Ovary (tissue), 9 donors: ENCODE results near the gene LRP11. TPM values are rescaled to one million over a fixed set of nuclear protein-coding genes. Genes with fewer than 3 reads are reported as not detected.

Source experiments
- DNase-seq, 5 donors: peaks; one replicate each; pipeline ENCODE4 v3.0.0-alpha.2; 2019 to 2020
- H3K27ac ChIP-seq, 2 donors: fragments of 200-600 bp; one replicate each; pipeline versions ENCODE4 v1.5.1 to v1.8.0; 2019 to 2022
- H3K27me3 ChIP-seq: fragments of 200-600 bp; one replicate; pipeline ENCODE4 v1.8.0; 2022
- H3K36me3 ChIP-seq: fragments of 200-600 bp; sonication (generic); one replicate; pipeline ENCODE4 v1.5.1; 2019
- H3K4me1 ChIP-seq: one replicate; pipeline ENCODE4 v1.8.1; 2013; ENCODE audit warnings: mild to moderate bottlenecking, moderate library complexity; ENCODE audit not compliant: insufficient read depth
- H3K4me3 ChIP-seq: fragments of 200-600 bp; sonication (generic); one replicate; pipeline ENCODE4 v1.5.1; 2017
- H3K9me3 ChIP-seq, 2 donors: fragments of 200-600 bp in 1 of 2; sonication (generic) in 1 of 2; one replicate each; pipeline versions ENCODE4 v1.5.1 to v1.8.1; 2013 to 2019; ENCODE audit warnings: mild to moderate bottlenecking in 1 of 2, moderate library complexity in 1 of 2
- EP300 ChIP-seq: sonication (generic); formaldehyde crosslinking; IDR thresholded peaks from one replicate; pipeline ENCODE4 v1.6.1; 2017; ENCODE audit warnings: antibody characterized with exemption
- POLR2A ChIP-seq: fragments of 450-650 bp; IDR thresholded peaks from one replicate; pipeline ENCODE4 v1.6.1; 2017; ENCODE audit warnings: antibody characterized with exemption, mild to moderate bottlenecking, moderate library complexity
- WGBS, 3 donors: extraction: QIAGEN DNeasy Blood & Tissue Kit in 1 of 3; methylation state at CpG; one replicate each; pipeline versions ENCODE4 v1.1.5 to v1.1.7; 2013 to 2017; 5-methylcytosine and 5-hydroxymethylcytosine counted together
- intact Hi-C, 4 donors: fragments of 100-400 bp; cut with DNase I; formaldehyde crosslinking; loops; one replicate each; pipeline versions ENCODE4 v1.11.0 to v1.15.1; 2022 to 2023
- polyA plus RNA-seq, 2 donors: library from polyadenylated mRNA; stranded (reverse); fragments of 200-250 nt in 1 of 2; fragments of 350-450 nt in 1 of 2; fragmentation: Illumina TruSeq in 1 of 2; extraction: RNeasy Lipid Tissue Mini Kit (QIAGEN cat#74804) in 1 of 2; gene quantifications; one replicate each; pipeline ENCODE4 v1.2.3, GENCODE V29; 2013 to 2014
- total RNA-seq, 7 donors: library from RNA; depleted of rRNA in 2 of 7; stranded (reverse); fragments of >200 nt in 2 of 7; fragmentation: NEBNext Ultra II Directional in 3 of 7; extraction: Animal tissue kit (Norgen Biotek cat#: 25700) in 3 of 7; gene quantifications; one replicate each; pipeline versions ENCODE4 v1.1.0 to v1.2.4, GENCODE V29; 2016 to 2023
- TF ChIP-seq, protein P1 (sequence below), 3 donors: fragments of 450-650 bp in 2 of 3; fragments of 200-600 bp in 1 of 3; IDR thresholded peaks; one replicate each; pipeline versions ENCODE4 v1.5.1 to v1.8.0; 2016 to 2022; ENCODE audit warnings: antibody characterized with exemption in 3 of 3, mild to moderate bottlenecking in 1 of 3
- donor health status: DM: no; HTN: no; CAD: no; lungs with moderate emphysema.
- donor health status: DM: no; HTN: no; CAD: no.
- donor health status: Bipolar disorder and iron deficiency.
- donor health status: DM: yes; HTN: yes; CAD: no.
- donor health status: DM: no; HTN: no; CAD: no.
- donor health status: DM: yes; HTN: yes; CAD: no.

Gene LRP11
- total and polyA plus RNA-seq, 9 donors = 21.8 to 48.2 (median 37.5) TPM

DNA sequence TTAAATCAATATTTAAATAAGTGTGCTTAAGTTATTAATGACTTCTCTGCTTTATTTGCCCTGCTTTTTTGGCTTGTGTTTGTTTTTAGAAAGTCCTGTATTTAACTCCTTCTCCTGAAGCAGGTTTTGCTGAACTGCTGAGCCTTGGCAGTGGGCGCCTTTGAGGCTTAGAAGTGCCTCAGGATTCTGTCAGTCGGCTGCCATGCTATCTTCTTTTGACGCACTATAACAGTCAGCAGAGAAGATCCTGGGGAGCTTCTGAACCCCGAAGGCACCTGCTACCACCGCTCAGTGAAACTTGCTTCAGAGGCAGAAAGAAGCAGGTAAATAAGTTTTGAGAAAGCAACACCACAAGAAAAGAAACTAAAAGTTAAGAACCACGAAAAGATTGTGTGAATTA, 92.2 kb downstream of the LRP11 start:
- H3K9me3 ChIP-seq = no peaks in the 10 kb centered on the region
- TF ChIP-seq, protein P1, sequence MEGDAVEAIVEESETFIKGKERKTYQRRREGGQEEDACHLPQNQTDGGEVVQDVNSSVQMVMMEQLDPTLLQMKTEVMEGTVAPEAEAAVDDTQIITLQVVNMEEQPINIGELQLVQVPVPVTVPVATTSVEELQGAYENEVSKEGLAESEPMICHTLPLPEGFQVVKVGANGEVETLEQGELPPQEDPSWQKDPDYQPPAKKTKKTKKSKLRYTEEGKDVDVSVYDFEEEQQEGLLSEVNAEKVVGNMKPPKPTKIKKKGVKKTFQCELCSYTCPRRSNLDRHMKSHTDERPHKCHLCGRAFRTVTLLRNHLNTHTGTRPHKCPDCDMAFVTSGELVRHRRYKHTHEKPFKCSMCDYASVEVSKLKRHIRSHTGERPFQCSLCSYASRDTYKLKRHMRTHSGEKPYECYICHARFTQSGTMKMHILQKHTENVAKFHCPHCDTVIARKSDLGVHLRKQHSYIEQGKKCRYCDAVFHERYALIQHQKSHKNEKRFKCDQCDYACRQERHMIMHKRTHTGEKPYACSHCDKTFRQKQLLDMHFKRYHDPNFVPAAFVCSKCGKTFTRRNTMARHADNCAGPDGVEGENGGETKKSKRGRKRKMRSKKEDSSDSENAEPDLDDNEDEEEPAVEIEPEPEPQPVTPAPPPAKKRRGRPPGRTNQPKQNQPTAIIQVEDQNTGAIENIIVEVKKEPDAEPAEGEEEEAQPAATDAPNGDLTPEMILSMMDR (IDR thresholded peaks at IDR 0.05) = no peak
- no peak for TF ChIP-seq EP300
- no peak for TF ChIP-seq POLR2A
- H3K27ac ChIP-seq = no peak overlapping the region
- intact Hi-C loops = no loop called here
- 91 to 94% (median 94%) methylated on average over 6 of the region's 6 CpGs for WGBS, 3 donors
- H3K4me1 ChIP-seq = no peaks in the 10 kb centered on the region
- H3K36me3 ChIP-seq = peaks cover 2% of the 10 kb centered on the region
- H3K27me3 ChIP-seq = no peaks in the 10 kb centered on the region
- DNase-seq = no peak
- H3K4me3 ChIP-seq = no peak overlapping the region

DNA sequence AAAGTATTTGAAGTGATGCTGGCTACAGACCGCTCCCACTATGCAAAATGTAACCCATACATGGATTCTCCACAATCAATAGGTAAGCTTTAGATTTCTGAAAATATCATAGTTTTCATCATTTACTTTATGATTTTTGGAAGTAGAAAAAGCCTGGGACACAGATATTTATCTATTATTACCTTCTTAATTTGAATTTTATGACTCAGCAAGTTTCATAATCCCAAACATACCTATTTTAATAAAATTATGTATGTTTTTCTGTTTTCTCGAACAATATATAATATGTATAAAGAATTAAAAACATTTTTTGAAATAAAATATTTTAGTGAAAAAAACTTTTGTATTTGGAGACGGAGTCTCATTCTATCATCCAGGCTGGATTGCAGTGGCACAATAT, 93.0 kb downstream of the LRP11 start:
- Histone ChIP-seq H3K27me3 (no peaks in the 10 kb centered on the region), H3K9me3 (no peaks in the 10 kb centered on the region), H3K36me3 (peaks cover 2% of the 10 kb centered on the region), H3K4me1 (no peaks in the 10 kb centered on the region), H3K4me3 (no peak overlapping the region), H3K27ac (no peak overlapping the region)
- intact Hi-C loops = no loop called here
- DNase-seq = no peak
- 99 to 100% (median 99%) methylated on average over 3 of the region's 3 CpGs for WGBS, 3 donors
- TF ChIP-seq POLR2A (no peak), EP300 (no peak)
- TF ChIP-seq, protein P1 (IDR thresholded peaks at IDR 0.05) = no peak

DNA sequence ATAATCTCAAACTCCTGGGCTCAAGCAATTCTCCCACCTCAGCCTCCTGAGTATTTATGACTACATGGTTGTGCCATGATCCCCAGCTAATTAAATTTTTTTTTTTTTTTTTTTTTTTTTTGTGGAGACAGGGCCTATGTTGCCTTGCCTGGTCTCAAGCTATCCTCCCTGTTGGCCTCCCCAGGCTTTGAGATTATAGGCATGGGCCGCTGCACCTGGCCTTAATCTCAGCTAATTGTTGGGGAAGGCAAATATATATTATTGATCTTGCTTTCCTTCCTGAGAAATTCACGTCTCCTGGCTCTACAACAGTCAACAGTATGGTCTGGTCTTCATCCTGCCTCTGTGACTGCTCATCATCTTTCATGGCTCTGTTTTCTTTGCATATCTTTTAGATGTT, 94.5 kb downstream of the LRP11 start:
- Histone ChIP-seq H3K4me3 (no peak overlapping the region), H3K27ac (no peak overlapping the region), H3K4me1 (no peaks in the 10 kb centered on the region), H3K9me3 (no peaks in the 10 kb centered on the region), H3K36me3 (peaks cover 2% of the 10 kb centered on the region), H3K27me3 (no peaks in the 10 kb centered on the region)
- TF ChIP-seq POLR2A (no peak), EP300 (no peak)
- TF ChIP-seq, protein P1 (IDR thresholded peaks at IDR 0.05) = no peak
- intact Hi-C loops = no loop called here
- WGBS, 3 donors = 95 to 100% (median 96%) methylated on average over 2 of the region's 2 CpGs
- no peak for DNase-seq

Other genes with a start within 250 kb of the LRP11 start
- 10 to 100 TPM; 10.6 to 21.3 (median 18.3) TPM for gene KATNA1, start 215.6 kb downstream of the LRP11 start, total RNA-seq
- 10 to 100 TPM; 21.4 to 31.4 TPM for gene KATNA1, start 215.6 kb downstream of the LRP11 start, polyA plus RNA-seq
- gene LATS1, start 146.3 kb downstream of the LRP11 start, total RNA-seq = 10 to 100 TPM; 19.6 to 46.0 (median 36.4) TPM
- gene LATS1, start 146.3 kb downstream of the LRP11 start, polyA plus RNA-seq = 10 to 100 TPM; 10.7 to 19.1 TPM
- 10 to 100 TPM; 14.2 to 37.3 (median 26.0) TPM for gene NUP43, start 117.8 kb downstream of the LRP11 start, total RNA-seq
- gene NUP43, start 117.8 kb downstream of the LRP11 start, polyA plus RNA-seq = 10 to 100 TPM in 1 of 2 donors, 1 to 10 TPM in 1; 8.9 to 20.2 TPM
- gene PCMT1, start 114.6 kb downstream of the LRP11 start, total RNA-seq = 10 to 100 TPM; 48.1 to 61.8 (median 54.7) TPM
- 10 to 100 TPM; 49.5 to 71.8 TPM for gene PCMT1, start 114.6 kb downstream of the LRP11 start, polyA plus RNA-seq
- gene RAET1E, start 33.8 kb upstream of the LRP11 start, total RNA-seq = under 1 TPM in 4 of 7 donors, not detected in 3; 0.18 to 0.69 (median 0.29) TPM
- gene RAET1E, start 33.8 kb upstream of the LRP11 start, polyA plus RNA-seq = under 1 TPM; 0.11 to 0.23 TPM
- gene RAET1G, start 58.8 kb upstream of the LRP11 start, total RNA-seq = 1 to 10 TPM in 1 of 7 donors, under 1 TPM in 5, not detected in 1; 0.42 to 1.1 (median 0.64) TPM
- gene RAET1G, start 58.8 kb upstream of the LRP11 start, polyA plus RNA-seq = 1 to 10 TPM in 1 of 2 donors, under 1 TPM in 1; 0.86 to 1.5 TPM
- under 1 TPM in 1 of 7 donors, not detected in 6; 0.23 TPM for gene ULBP2, start 77.7 kb upstream of the LRP11 start, total RNA-seq
- gene ULBP2, start 77.7 kb upstream of the LRP11 start, polyA plus RNA-seq = 1 to 10 TPM in 1 of 2 donors, under 1 TPM in 1; 0.08 to 3.6 TPM
- 1 to 10 TPM in 1 of 7 donors, under 1 TPM in 3, not detected in 3; 0.08 to 1.2 (median 0.09) TPM for gene ULBP1, start 99.6 kb upstream of the LRP11 start, total RNA-seq
- gene ULBP1, start 99.6 kb upstream of the LRP11 start, polyA plus RNA-seq = 1 to 10 TPM in 1 of 2 donors, under 1 TPM in 1; 0.02 to 7.7 TPM
- gene RAET1L, start 161.2 kb upstream of the LRP11 start, total RNA-seq = not detected
- gene RAET1L, start 161.2 kb upstream of the LRP11 start, polyA plus RNA-seq = not detected
- 1 to 10 TPM in 3 of 7 donors, under 1 TPM in 2, not detected in 2; 0.66 to 2.5 (median 1.6) TPM for gene ULBP3, start 204.8 kb upstream of the LRP11 start, total RNA-seq
- gene ULBP3, start 204.8 kb upstream of the LRP11 start, polyA plus RNA-seq = 1 to 10 TPM; 1.0 to 2.3 TPM